Measurements from ENCODE around the gene BMPER. TPM values are rescaled to one million over a fixed set of nuclear protein-coding genes. Genes with fewer than 3 reads are reported as not detected.

The BMPER gene
- total and polyA plus RNA-seq, 7 experiments from 2014 or later, result 0.37 to 0.81 (median 0.44) TPM; not detected in 4

DNA sequence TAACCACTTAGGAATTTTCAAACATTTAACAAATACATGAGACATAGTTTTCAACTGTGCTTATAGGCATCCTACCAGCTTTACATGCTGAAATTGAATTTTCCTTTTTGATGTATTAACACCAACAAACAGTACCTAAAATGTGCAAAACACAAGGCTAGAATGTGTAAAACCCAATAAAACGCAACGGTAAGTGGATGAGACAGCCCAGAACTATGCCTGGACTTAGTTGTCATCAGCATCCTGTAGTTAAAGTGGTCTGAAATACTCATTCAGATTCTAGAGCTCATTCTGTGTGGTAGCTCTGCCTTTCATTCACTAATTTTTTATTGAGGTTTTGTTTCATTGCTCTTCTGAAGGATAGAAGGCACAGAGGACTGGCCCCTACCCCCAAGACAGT, 137.1 kb downstream of the BMPER start:
- peaks cover 0 to 9% (median 0%) of the 10 kb centered on the region in 5 donors for H3K27me3 Mint-ChIP-seq
- H3K9me3 ChIP-seq (ENCODE audit: control insufficient read depth in 2 of 3, low read length in 3 of 3), result no peaks in the 10 kb centered on the region
- H3K4me3 Mint-ChIP-seq, result no peak overlapping the region
- H3K36me3 Mint-ChIP-seq, result no peaks in the 10 kb centered on the region
- ChIA-PET CTCF (no interaction called here), POLR2A (no interaction called here)
- H3K27me3 ChIP-seq (ENCODE audit: control insufficient read depth in 2 of 2, insufficient read depth in 2 of 2, low read length in 2 of 2), result no peaks in the 10 kb centered on the region
- no peaks in the 10 kb centered on the region for H3K4me1 ChIP-seq (ENCODE audit: control insufficient read depth in 2 of 2, insufficient read depth in 2 of 2, low read length in 2 of 2)
- peaks cover 0 to 6% (median 0%) of the 10 kb centered on the region in 11 donors for H3K9me3 Mint-ChIP-seq
- ATAC-seq, result no peak
- H3K4me1 Mint-ChIP-seq, result no peaks in the 10 kb centered on the region
- DNase-seq, result no peak
- H3K4me3 ChIP-seq (ENCODE audit: low read length), result no peak overlapping the region
- intact Hi-C loops (cut with micrococcal nuclease), result no loop called here
- no peak overlapping the region for H3K27ac ChIP-seq (ENCODE audit: low read depth, low read length)
- no peak overlapping the region for H3K27ac Mint-ChIP-seq
- H3K36me3 ChIP-seq (ENCODE audit: control insufficient read depth in 2 of 3, insufficient read depth in 3 of 3, low read length in 3 of 3), result no peaks in the 10 kb centered on the region

GRCh38 chr7:34043461-34044305, 138.3 kb downstream of the BMPER start:
- Mint-ChIP-seq H3K27me3 (peaks cover 0 to 15% (median 0%) of the 10 kb centered on the region in 5 donors), H3K9me3 (peaks cover 0 to 6% (median 0%) of the 10 kb centered on the region in 11 donors), H3K27ac (no peak overlapping the region), H3K36me3 (no peaks in the 10 kb centered on the region), H3K4me3 (no peak overlapping the region), H3K4me1 (no peaks in the 10 kb centered on the region)
- Histone ChIP-seq H3K4me3 (ENCODE audit: low read length) (no peak overlapping the region), H3K36me3 (ENCODE audit: control insufficient read depth in 2 of 3, insufficient read depth in 3 of 3, low read length in 3 of 3) (no peaks in the 10 kb centered on the region), H3K27me3 (ENCODE audit: control insufficient read depth in 2 of 2, insufficient read depth in 2 of 2, low read length in 2 of 2) (no peaks in the 10 kb centered on the region), H3K4me1 (ENCODE audit: control insufficient read depth in 2 of 2, insufficient read depth in 2 of 2, low read length in 2 of 2) (no peaks in the 10 kb centered on the region), H3K27ac (ENCODE audit: low read depth, low read length) (no peak overlapping the region), H3K9me3 (ENCODE audit: control insufficient read depth in 2 of 3, low read length in 3 of 3) (no peaks in the 10 kb centered on the region)
- DNase-seq (no peak), ATAC-seq (no peak)
- CTCF ChIA-PET, result no interaction called here
- POLR2A ChIA-PET, result no interaction called here
- intact Hi-C loops (cut with micrococcal nuclease), result no loop called here

DNA sequence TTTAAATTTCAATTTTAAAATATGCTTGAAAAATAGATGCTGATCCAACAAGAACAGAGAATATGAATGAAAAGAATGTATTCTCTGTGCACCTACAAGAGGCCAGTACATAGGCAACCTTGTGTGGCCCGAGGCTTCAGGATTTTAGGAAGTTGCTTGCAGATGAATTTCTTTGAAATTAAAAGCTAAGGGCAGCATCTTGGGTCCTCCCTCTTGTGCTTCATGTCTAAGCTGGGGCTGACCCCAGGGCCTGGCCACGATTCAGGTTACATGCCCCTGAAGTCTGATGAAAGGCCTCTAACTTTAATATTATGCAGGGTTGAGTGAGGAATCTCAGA, 138.9 kb downstream of the BMPER start:
- H3K27me3 Mint-ChIP-seq, result peaks cover 0 to 11% (median 0%) of the 10 kb centered on the region in 5 donors
- CTCF ChIA-PET, result no interaction called here
- POLR2A ChIA-PET, result no interaction called here

DNA sequence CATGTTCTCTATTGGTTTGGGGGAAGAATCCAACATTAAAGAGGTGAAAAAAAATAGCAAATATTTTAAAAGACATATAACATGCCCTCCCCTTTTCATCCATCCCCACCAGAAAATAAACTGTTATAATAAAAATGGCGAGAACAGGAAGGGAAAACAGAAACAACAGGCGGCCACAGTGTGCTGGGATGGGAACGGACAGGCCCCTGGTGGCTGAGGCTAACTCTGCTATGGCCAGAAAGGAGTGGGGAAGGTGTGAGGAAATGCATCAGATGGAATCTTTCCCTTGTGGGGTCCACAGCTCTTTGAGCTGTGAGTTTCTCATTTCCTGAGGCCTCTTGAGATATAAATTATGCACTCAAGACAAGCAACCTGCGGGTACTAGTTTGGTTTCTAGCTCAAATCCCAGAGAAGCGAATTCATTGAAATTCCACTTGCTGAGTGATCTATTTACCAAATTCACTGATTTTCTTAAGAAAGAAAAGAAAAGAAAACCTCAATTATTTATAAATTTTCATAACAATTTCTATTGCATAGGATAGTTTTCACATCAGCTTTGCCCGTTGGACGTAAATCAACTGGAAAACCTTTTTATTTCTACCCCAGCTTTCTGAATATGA, 139.5 kb downstream of the BMPER start:
- intact Hi-C loops (cut with micrococcal nuclease), result no loop called here
- Mint-ChIP-seq H3K9me3 (peaks cover 0 to 6% (median 0%) of the 10 kb centered on the region in 11 donors), H3K4me3 (no peak overlapping the region), H3K27me3 (peaks cover 0 to 11% (median 0%) of the 10 kb centered on the region in 5 donors), H3K27ac (no peak overlapping the region), H3K4me1 (no peaks in the 10 kb centered on the region), H3K36me3 (no peaks in the 10 kb centered on the region)
- H3K36me3 ChIP-seq (ENCODE audit: control insufficient read depth in 2 of 3, insufficient read depth in 3 of 3, low read length in 3 of 3), result no peaks in the 10 kb centered on the region
- ChIA-PET CTCF (no interaction called here), POLR2A (no interaction called here)
- ATAC-seq, result no peak
- H3K27me3 ChIP-seq (ENCODE audit: control insufficient read depth in 2 of 2, insufficient read depth in 2 of 2, low read length in 2 of 2), result no peaks in the 10 kb centered on the region
- no peaks in the 10 kb centered on the region for H3K4me1 ChIP-seq (ENCODE audit: control insufficient read depth in 2 of 2, insufficient read depth in 2 of 2, low read length in 2 of 2)
- no peak for DNase-seq
- H3K27ac ChIP-seq (ENCODE audit: low read depth, low read length), result no peak overlapping the region
- no peak overlapping the region for H3K4me3 ChIP-seq (ENCODE audit: low read length)
- no peaks in the 10 kb centered on the region for H3K9me3 ChIP-seq (ENCODE audit: control insufficient read depth in 2 of 3, low read length in 3 of 3)

More for the DNA sequence above, 138.9 kb downstream of the BMPER start:
- ATAC-seq, result no peak
- Mint-ChIP-seq H3K27ac (no peak overlapping the region), H3K9me3 (peaks cover 0 to 6% (median 0%) of the 10 kb centered on the region in 11 donors), H3K4me3 (no peak overlapping the region), H3K36me3 (no peaks in the 10 kb centered on the region), H3K4me1 (no peaks in the 10 kb centered on the region)
- no peaks in the 10 kb centered on the region for H3K9me3 ChIP-seq (ENCODE audit: control insufficient read depth in 2 of 3, low read length in 3 of 3)
- H3K4me1 ChIP-seq (ENCODE audit: control insufficient read depth in 2 of 2, insufficient read depth in 2 of 2, low read length in 2 of 2), result no peaks in the 10 kb centered on the region
- intact Hi-C loops (cut with micrococcal nuclease), result no loop called here
- H3K27me3 ChIP-seq (ENCODE audit: control insufficient read depth in 2 of 2, insufficient read depth in 2 of 2, low read length in 2 of 2), result no peaks in the 10 kb centered on the region
- no peak overlapping the region for H3K27ac ChIP-seq (ENCODE audit: low read depth, low read length)
- no peaks in the 10 kb centered on the region for H3K36me3 ChIP-seq (ENCODE audit: control insufficient read depth in 2 of 3, insufficient read depth in 3 of 3, low read length in 3 of 3)
- H3K4me3 ChIP-seq (ENCODE audit: low read length), result no peak overlapping the region
- DNase-seq, result no peak

GRCh38 chr7:34048445-34048844, 143.1 kb downstream of the BMPER start:
- H3K27me3 ChIP-seq (ENCODE audit: control insufficient read depth in 2 of 2, insufficient read depth in 2 of 2, low read length in 2 of 2), result no peaks in the 10 kb centered on the region
- H3K36me3 ChIP-seq (ENCODE audit: control insufficient read depth in 2 of 3, insufficient read depth in 3 of 3, low read length in 3 of 3), result no peaks in the 10 kb centered on the region
- peaks cover 0 to 11% (median 0%) of the 10 kb centered on the region in 5 donors for H3K27me3 Mint-ChIP-seq
- H3K27ac ChIP-seq (ENCODE audit: low read depth, low read length), result no peak overlapping the region
- POLR2A ChIA-PET, result no interaction called here
- no peak for ATAC-seq
- H3K27ac Mint-ChIP-seq, result no peak overlapping the region
- H3K9me3 Mint-ChIP-seq, result peaks cover 0 to 8% (median 0%) of the 10 kb centered on the region in 11 donors
- no peaks in the 10 kb centered on the region for H3K36me3 Mint-ChIP-seq
- no peaks in the 10 kb centered on the region for H3K4me1 Mint-ChIP-seq
- no peak for DNase-seq
- H3K4me3 ChIP-seq (ENCODE audit: low read length), result no peak overlapping the region
- no peaks in the 10 kb centered on the region for H3K4me1 ChIP-seq (ENCODE audit: control insufficient read depth in 2 of 2, insufficient read depth in 2 of 2, low read length in 2 of 2)
- H3K4me3 Mint-ChIP-seq, result no peak overlapping the region
- H3K9me3 ChIP-seq (ENCODE audit: control insufficient read depth in 2 of 3, low read length in 3 of 3), result no peaks in the 10 kb centered on the region
- intact Hi-C loops (cut with micrococcal nuclease), result no loop called here
- CTCF ChIA-PET, result no interaction called here

- DNase-seq, result no peak
- H3K4me3 ChIP-seq (ENCODE audit: low read length), result no peak overlapping the region
- H3K27me3 ChIP-seq (ENCODE audit: control insufficient read depth in 2 of 2, insufficient read depth in 2 of 2, low read length in 2 of 2), result no peaks in the 10 kb centered on the region
- ChIA-PET POLR2A (no interaction called here), CTCF (no interaction called here)
- ATAC-seq, result no peak
- Mint-ChIP-seq H3K4me1 (peaks cover 0 to 2% (median 0%) of the 10 kb centered on the region in 7 donors), H3K4me3 (no peak overlapping the region), H3K9me3 (peaks cover 0 to 8% (median 0%) of the 10 kb centered on the region in 11 donors), H3K27ac (no peak overlapping the region), H3K36me3 (no peaks in the 10 kb centered on the region), H3K27me3 (peaks cover 0 to 7% (median 0%) of the 10 kb centered on the region in 5 donors)
- H3K27ac ChIP-seq (ENCODE audit: low read depth, low read length), result no peak overlapping the region
- H3K4me1 ChIP-seq (ENCODE audit: control insufficient read depth in 2 of 2, insufficient read depth in 2 of 2, low read length in 2 of 2), result no peaks in the 10 kb centered on the region
- intact Hi-C loops (cut with micrococcal nuclease), result no loop called here
- no peaks in the 10 kb centered on the region for H3K36me3 ChIP-seq (ENCODE audit: control insufficient read depth in 2 of 3, insufficient read depth in 3 of 3, low read length in 3 of 3)
- H3K9me3 ChIP-seq (ENCODE audit: control insufficient read depth in 2 of 3, low read length in 3 of 3), result no peaks in the 10 kb centered on the region
Observed at GRCh38 chr7:34054075-34054474, 148.7 kb downstream of the BMPER start.

DNA sequence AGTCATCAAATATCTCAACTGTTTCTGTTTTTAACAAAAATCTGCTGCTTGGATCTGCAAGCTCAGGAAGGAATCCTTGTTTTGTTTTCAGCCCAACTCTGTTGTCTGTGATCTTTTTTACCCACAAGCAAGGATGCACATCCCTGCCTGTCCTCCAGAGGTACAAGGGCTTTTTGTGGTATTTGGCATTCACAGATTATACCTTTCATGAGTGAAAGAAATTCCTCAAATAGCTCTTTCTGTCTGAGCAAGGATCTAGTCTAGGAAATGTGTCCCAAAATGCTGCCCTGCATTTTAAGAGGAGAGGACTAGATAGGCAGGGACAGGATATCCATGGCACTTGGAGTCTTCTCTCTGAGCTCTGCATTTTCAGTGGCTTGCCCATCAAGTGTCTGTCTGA, 151.8 kb downstream of the BMPER start:
- no peaks in the 10 kb centered on the region for H3K36me3 ChIP-seq (ENCODE audit: control insufficient read depth in 2 of 3, insufficient read depth in 3 of 3, low read length in 3 of 3)
- H3K4me1 ChIP-seq (ENCODE audit: control insufficient read depth in 2 of 2, insufficient read depth in 2 of 2, low read length in 2 of 2), result no peaks in the 10 kb centered on the region
- Mint-ChIP-seq H3K4me1 (peaks cover 0 to 2% (median 0%) of the 10 kb centered on the region in 7 donors), H3K27me3 (peaks cover 0 to 7% (median 0%) of the 10 kb centered on the region in 5 donors), H3K4me3 (no peak overlapping the region), H3K36me3 (no peaks in the 10 kb centered on the region), H3K9me3 (peaks cover 0 to 2% (median 0%) of the 10 kb centered on the region in 11 donors), H3K27ac (no peak overlapping the region)
- POLR2A ChIA-PET, result no interaction called here
- DNase-seq (no peak), ATAC-seq (no peak)
- intact Hi-C loops (cut with micrococcal nuclease), result no loop called here
- CTCF ChIA-PET, result no interaction called here
- no peaks in the 10 kb centered on the region for H3K27me3 ChIP-seq (ENCODE audit: control insufficient read depth in 2 of 2, insufficient read depth in 2 of 2, low read length in 2 of 2)
- H3K9me3 ChIP-seq (ENCODE audit: control insufficient read depth in 2 of 3, low read length in 3 of 3), result no peaks in the 10 kb centered on the region
- no peak overlapping the region for H3K4me3 ChIP-seq (ENCODE audit: low read length)
- H3K27ac ChIP-seq (ENCODE audit: low read depth, low read length), result no peak overlapping the region

All from naive thymus-derived CD4-positive, alpha-beta T cell (primary cell).